ENCODE measurements around the gene PDZD7.
A peak's percentile ranks its signal among the peaks of the same experiment; 100 is the strongest.

PDZD7 gene

DNA sequence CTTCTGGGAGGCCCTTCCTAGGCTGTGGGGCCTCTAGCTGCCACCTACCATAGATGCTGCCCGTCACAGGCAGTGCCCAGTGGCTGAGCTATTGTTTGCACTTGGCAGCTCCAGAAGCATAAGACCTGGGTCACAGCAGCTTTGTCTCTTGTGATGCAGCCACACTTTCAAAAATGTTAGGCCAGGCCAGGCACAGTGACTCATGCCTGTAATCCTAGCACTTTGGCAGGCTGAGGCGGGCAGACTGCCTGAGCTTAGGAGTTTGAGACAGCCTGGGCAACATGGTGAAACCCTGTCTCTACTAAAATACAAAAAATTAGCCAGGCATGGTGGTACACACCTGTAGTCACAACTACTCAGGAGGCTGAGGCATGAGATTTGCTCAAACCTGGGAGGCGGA, 21.4 kb upstream of the PDZD7 start:
- Histone ChIP-seq H3K27ac (ENCODE audit: low read length) (no peak overlapping the region), H3K79me2 (ENCODE audit: insufficient read depth, low read length) (peaks cover 69% of the 10 kb centered on the region), H3K4me2 (ENCODE audit: insufficient read depth, low read length) (no peak overlapping the region), H3K27me3 (ENCODE audit: insufficient read depth, low read length, poor library complexity) (no peaks in the 10 kb centered on the region), H3K36me3 (ENCODE audit: insufficient read depth, low read length) (peaks cover 47% of the 10 kb centered on the region), H2AFZ (ENCODE audit: low read depth, low read length) (no peak overlapping the region), H3K9ac (ENCODE audit: low read depth, low read length) (no peak overlapping the region), H3K4me1 (ENCODE audit: insufficient read depth, low read length) (peaks cover 33% of the 10 kb centered on the region), H3K9me3 (ENCODE audit: insufficient read depth, low read length, severe bottlenecking) (no peaks in the 10 kb centered on the region), H4K20me1 (ENCODE audit: insufficient read depth, low read length) (peaks cover 47% of the 10 kb centered on the region), H3K4me3 (ENCODE audit: low read depth in 1 of 2, low read length in 2 of 2) (no peak overlapping the region)
- DNase-seq (no peak), ATAC-seq (ENCODE audit: insufficient read depth, low read depth) (no peak)
- no peak for TF ChIP-seq EZH2 (IDR thresholded peaks at IDR 0.05; ENCODE audit: borderline replicate concordance, low read depth, low read length, severe bottlenecking)
- TF ChIP-seq, protein P1, sequence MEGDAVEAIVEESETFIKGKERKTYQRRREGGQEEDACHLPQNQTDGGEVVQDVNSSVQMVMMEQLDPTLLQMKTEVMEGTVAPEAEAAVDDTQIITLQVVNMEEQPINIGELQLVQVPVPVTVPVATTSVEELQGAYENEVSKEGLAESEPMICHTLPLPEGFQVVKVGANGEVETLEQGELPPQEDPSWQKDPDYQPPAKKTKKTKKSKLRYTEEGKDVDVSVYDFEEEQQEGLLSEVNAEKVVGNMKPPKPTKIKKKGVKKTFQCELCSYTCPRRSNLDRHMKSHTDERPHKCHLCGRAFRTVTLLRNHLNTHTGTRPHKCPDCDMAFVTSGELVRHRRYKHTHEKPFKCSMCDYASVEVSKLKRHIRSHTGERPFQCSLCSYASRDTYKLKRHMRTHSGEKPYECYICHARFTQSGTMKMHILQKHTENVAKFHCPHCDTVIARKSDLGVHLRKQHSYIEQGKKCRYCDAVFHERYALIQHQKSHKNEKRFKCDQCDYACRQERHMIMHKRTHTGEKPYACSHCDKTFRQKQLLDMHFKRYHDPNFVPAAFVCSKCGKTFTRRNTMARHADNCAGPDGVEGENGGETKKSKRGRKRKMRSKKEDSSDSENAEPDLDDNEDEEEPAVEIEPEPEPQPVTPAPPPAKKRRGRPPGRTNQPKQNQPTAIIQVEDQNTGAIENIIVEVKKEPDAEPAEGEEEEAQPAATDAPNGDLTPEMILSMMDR (IDR thresholded peaks at IDR 0.05; ENCODE audit: borderline replicate concordance, extremely low read depth, low read length, poor library complexity, severe bottlenecking), result no peak

DNA sequence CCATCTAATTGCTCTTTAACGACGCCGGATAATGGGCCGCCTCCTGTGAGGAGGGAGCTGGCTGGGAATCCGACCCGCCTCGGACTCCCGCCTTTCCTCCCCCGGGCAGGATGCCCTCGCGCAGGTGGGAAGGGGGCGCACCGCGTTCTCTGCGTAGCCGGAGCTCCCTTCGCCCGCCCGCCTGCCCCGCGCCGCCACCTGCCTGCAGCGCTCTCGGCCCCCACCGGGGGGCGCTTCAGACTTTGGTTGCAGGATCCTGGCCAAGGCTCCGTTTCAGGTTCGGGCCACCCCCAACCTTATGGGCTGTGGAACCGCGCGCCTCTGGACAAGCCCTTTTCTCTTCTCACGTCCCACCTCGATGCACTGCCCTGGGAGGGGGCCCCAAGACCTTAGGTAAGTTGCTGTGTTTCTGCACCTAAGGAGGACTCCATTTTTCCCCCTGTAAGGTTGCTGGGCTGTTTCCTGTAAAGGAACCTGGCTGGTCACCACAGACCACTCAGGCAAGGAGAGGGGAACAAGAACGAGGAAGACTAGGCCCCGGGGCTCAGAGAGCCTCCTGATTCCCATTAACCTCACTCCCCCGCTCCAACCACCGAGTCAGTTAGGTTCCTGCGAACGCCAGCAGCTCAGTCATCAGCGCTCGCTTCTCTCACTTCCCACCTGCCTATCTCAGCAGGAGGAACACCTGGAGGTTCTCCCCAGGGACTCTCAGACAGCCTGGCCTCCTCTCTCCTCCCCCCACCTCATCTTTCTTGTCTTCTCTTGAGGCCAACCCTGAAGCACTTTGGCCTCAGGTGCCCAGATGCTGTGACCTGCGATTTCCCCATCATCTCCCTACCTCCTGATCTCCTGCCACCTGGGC, 19.5 kb upstream of the PDZD7 start:
- DNase-seq (peak; percentile 34), ATAC-seq (ENCODE audit: insufficient read depth, low read depth) (peak; percentile 63)
- Histone ChIP-seq H3K79me2 (ENCODE audit: insufficient read depth, low read length) (peaks cover 50% of the 10 kb centered on the region), H4K20me1 (ENCODE audit: insufficient read depth, low read length) (peaks cover 34% of the 10 kb centered on the region), H3K27ac (ENCODE audit: low read length) (no peak overlapping the region), H3K9ac (ENCODE audit: low read depth, low read length) (no peak overlapping the region), H3K9me3 (ENCODE audit: insufficient read depth, low read length, severe bottlenecking) (no peaks in the 10 kb centered on the region), H3K4me2 (ENCODE audit: insufficient read depth, low read length) (no peak overlapping the region), H3K36me3 (ENCODE audit: insufficient read depth, low read length) (peaks cover 28% of the 10 kb centered on the region), H3K4me3 (ENCODE audit: low read depth in 1 of 2, low read length in 2 of 2) (no peak overlapping the region), H3K27me3 (ENCODE audit: insufficient read depth, low read length, poor library complexity) (no peaks in the 10 kb centered on the region), H2AFZ (ENCODE audit: low read depth, low read length) (no peak overlapping the region), H3K4me1 (ENCODE audit: insufficient read depth, low read length) (peaks cover 15% of the 10 kb centered on the region)
- no peak for TF ChIP-seq EZH2 (IDR thresholded peaks at IDR 0.05; ENCODE audit: borderline replicate concordance, low read depth, low read length, severe bottlenecking)
- TF ChIP-seq, protein P1 (IDR thresholded peaks at IDR 0.05; ENCODE audit: borderline replicate concordance, extremely low read depth, low read length, poor library complexity, severe bottlenecking), result peak; percentile 66

- H3K79me2 ChIP-seq (ENCODE audit: insufficient read depth, low read length), result peaks cover 30% of the 10 kb centered on the region
- ATAC-seq (ENCODE audit: insufficient read depth, low read depth) (no peak), DNase-seq (no peak)
- peaks cover 14% of the 10 kb centered on the region for H3K36me3 ChIP-seq (ENCODE audit: insufficient read depth, low read length)
- no peak overlapping the region for H3K27ac ChIP-seq (ENCODE audit: low read length)
- H3K9me3 ChIP-seq (ENCODE audit: insufficient read depth, low read length, severe bottlenecking), result no peaks in the 10 kb centered on the region
- peaks cover 12% of the 10 kb centered on the region for H3K4me1 ChIP-seq (ENCODE audit: insufficient read depth, low read length)
- H2AFZ ChIP-seq (ENCODE audit: low read depth, low read length), result no peak overlapping the region
- H3K9ac ChIP-seq (ENCODE audit: low read depth, low read length), result no peak overlapping the region
- no peak overlapping the region for H3K4me2 ChIP-seq (ENCODE audit: insufficient read depth, low read length)
- no peak for TF ChIP-seq EZH2 (IDR thresholded peaks at IDR 0.05; ENCODE audit: borderline replicate concordance, low read depth, low read length, severe bottlenecking)
- TF ChIP-seq, protein P1 (IDR thresholded peaks at IDR 0.05; ENCODE audit: borderline replicate concordance, extremely low read depth, low read length, poor library complexity, severe bottlenecking), result no peak
- H3K27me3 ChIP-seq (ENCODE audit: insufficient read depth, low read length, poor library complexity), result no peaks in the 10 kb centered on the region
- H3K4me3 ChIP-seq (ENCODE audit: low read depth in 1 of 2, low read length in 2 of 2), result no peak overlapping the region
- H4K20me1 ChIP-seq (ENCODE audit: insufficient read depth, low read length), result peaks cover 13% of the 10 kb centered on the region; the same call in 1 of the 2 replicates
These were observed 17.3 kb upstream of the PDZD7 start for GRCh38 chr10:101047961-101048892.
